NCI-H82 treated with DMSO at 0.1 percent for 48 hours (cell line): ENCODE results near the gene MCCC1.
"Not testable (repeated sequence)": the region's sequence is repeated elsewhere in the genome, so short reads cannot be mapped to it uniquely, and the experiment has no call there.

Experiments
- DNase-seq: peaks from one replicate; lab custom pipeline; 2025; ENCODE audit not compliant: unreplicated experiment; lab: John Stamatoyannopoulos, UW

MCCC1 gene

DNA sequence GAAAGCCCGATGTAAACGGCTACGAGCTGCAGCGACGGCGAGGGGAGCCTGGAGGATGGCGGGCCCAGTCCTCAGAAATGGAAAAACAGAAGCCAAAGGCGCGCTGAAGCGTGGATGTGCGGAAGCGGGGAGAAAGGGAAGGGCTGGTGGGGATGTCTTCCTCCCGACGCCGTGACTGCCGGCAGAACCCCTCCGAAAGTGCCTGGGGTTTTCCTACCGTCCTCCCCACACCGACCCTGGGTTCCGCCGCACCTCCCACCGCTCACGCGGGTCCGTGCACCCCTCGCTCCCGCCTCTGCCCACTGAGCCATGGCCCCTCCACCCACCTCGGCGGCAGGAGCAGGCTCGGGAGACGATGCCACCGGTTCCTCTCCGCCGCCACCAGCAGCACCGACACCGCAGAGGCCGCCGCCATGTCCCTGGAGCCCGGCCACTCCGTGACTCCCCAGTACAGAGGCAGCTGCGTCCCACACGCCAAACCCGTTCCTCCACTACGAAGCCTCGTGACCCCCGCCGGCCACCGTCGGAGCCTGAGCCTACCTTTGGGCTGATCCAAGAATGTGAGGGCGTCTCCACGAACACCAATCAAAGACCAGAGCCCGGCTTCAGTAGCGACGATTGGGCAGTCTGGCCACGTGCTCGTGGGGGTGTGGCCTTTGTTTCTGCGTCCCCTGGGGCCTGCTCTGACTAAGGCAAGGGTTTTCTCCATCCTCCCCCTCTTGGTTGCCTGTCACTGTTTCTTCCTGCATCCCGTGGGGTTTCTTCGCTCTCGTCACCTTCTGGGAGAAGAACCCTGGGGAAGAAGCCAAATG lies at the start of gene MCCC1:
Gene MCCC1, minus strand, starts transcription at position 471 of the 812 bp plus-strand sequence. Its CDS starts 56 bp downstream, at position 415.
- peak; percentile 95 for DNase-seq

DNA sequence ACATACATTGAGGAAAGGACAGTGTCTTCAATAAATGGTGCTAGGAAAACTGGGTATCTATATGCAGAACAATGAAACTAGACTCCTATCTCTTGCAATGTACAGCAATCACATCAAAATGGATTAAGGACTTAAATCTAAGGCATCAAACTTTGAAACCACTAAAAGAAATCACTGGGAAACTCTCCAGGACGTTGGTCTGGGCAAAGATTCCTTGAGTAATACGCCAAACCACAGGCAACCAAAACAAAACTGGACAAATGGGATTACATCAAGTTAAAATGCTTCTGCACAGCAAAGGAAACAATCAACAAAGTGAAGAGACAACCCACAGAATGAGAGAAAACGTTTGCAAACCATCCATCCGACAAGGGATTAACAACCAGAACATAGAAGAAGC lies 48.8 kb upstream of the MCCC1 start:
- no peak for DNase-seq

DNA sequence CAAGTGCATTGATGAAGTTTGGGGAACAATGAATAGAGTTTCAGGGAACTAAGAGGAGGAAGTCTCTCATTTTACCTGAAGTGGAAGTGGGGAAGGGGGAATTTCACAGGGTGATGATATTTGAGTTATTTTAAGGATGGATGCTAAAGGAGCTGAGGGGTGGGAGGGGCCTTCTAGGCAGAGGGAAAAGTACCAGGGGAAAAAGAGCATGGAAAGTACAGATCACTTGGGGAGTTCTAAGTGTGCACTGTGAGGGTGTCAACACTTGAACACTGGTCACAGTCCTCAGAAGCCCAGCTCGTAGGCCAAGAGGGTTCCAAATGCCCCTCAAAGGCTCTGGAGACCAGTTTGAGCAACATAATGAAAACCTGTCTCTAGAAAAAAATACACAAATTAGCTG lies 45.1 kb upstream of the MCCC1 start:
- no peak for DNase-seq

DNA sequence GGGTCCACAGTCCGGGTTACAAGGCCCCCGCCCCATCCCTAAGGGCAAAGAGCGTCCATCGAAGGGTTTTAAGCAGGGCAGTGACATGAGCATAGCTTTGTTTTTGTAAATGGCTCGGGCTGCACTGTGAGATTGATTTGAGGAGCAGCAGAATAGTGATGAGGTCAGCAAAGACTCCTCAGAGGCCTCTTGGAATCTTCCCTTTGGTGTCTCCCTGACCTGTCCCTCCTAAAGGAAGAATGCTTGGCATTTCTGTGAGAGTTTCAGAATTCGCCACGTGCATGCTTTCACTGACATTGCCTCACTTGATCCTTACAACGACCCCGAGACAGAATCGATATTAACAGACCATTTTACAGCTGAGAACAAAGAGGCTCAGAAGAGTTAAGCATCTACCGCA lies 42.9 kb upstream of the MCCC1 start:
- DNase-seq: no peak

DNA sequence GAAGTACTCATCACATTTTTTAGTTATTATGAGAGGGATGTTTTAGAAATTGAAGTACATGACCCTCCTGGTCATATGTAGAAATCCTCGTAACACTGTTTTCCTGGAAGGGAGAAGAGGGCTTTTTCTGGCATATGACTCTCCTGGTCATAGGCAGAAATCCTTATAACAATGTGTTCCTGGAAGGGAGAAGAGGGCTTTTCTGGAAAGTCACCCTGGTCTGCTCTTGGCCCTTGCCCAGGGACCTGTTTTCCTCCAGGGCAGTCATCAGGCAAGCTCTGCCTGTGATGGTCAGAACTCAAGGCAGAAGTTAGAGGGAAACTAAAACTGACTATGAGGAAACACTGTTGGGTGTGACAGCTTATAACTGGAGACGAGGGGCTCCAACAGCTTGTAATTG lies 35.5 kb upstream of the MCCC1 start:
- no peak for DNase-seq

DNA sequence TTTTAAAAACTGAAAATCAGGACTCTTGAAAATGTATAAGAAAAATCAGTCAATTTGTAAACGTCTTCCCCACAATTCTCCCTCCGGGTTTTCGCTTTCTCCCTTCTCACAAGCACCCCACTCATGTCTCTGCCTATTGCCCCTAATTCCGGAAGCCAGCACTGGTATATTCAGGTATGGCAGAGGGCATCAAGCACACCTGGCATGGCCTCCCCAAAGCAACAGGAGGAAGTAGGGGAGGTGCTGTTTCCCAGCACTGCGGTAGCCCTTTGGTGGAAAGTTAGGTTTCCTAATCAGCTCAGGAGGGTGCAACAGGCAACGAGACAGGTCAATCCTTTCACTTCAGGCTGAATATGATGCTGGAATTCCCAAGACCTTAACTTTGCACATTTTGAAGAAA lies 33.1 kb upstream of the MCCC1 start:
- no peak for DNase-seq

DNA sequence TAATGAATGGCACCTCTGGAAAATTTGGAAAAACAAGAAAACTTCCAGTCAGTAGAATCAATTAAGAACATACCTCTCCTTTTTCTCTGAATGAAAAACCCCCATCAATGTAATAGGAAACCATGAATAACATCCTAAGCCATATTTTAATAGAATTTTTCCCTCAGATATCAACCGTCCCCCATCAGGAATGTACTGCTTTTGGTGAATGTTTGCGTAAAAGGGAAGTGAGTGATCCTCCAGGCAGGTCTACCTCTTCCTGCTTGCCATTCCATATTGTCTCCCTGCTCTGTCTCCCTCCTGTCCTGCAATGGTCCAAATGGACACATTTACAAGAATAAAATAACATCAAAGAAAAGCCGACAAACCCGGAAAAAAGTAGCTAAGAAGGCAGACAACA lies 32.4 kb upstream of the MCCC1 start:
- DNase-seq: no peak

DNA sequence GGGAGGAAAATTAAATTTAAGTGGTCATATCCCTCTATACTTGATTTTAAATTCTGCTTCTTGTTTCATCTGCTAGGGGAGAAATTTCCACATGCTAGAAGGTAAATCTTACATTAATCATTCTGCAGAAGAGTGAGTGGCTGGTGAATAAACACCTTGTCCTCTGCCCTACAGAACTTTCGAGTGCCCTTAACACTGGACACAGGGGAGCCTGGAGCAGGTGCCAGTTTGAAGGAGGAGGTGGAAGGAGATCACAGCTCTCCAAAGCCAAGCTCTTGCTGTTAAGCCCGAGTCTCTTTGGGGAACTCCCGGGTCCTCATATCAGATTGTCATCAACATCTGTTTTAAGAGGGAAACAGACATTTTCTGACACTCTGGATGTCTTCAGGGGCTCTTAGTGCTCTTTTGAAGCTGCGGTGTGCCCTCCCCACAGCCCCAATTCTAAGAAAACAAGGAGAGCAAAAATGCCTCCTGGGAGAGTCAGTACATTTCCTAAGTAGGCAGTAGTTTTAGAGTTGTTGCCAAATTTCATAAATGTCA lies 32.0 kb upstream of the MCCC1 start:
- DNase-seq: no peak

DNA sequence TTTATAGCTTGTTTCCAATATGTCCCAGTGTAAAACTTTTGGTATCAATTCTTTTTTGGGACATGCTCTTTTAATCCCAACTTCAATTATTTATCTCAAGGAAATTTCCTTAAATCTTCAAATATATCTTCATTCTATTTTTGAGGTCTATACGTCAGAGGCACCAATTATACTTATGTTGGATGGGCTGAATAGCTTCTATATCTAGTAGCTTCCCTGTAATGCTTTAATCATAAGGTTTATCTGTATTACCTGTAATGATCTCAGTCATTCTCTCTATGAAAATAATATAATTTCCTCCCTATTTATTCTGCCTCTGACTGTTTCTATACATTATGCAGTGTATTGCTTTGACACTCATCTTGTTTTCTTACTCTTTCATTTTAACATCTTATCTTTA lies 29.9 kb upstream of the MCCC1 start:
- no peak for DNase-seq

DNA sequence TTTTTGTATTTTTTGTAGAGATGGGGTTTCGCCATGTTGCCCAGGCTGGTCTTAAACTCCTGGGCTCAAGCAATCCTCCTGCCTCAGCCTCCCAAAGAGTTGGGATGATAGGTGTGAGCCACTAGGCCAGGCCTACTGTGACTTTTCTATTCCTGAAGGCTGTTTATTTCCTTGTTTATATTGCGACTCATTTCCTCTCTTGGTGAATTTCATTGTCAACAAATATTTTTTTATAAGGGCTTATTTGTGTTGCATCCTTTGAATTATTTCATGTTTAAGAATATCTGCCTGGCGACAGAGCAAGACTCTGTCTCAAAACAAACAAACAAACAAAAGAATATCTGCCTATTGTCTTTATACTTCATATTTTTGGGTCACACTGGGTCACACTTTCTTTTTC lies 29.4 kb upstream of the MCCC1 start:
- DNase-seq: no peak

DNA sequence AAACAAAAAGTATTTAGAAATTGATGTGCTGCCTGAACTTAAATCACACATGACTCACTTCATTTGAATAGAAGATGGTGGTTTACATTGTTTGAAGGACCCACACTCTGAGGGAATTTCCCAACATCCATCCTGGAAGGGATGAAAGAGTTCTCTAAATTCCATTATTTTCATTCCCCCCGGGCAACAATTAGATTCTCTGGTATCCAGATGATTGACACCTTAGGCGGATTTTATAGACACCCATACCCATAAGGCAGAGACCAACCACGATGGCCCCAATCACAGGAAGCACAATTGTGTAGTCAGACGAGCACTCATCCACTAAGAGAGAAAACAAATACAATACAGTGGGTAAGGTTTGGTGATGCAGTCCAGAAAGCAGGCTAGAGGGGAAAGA lies 24.6 kb upstream of the MCCC1 start:
- no peak for DNase-seq

DNA sequence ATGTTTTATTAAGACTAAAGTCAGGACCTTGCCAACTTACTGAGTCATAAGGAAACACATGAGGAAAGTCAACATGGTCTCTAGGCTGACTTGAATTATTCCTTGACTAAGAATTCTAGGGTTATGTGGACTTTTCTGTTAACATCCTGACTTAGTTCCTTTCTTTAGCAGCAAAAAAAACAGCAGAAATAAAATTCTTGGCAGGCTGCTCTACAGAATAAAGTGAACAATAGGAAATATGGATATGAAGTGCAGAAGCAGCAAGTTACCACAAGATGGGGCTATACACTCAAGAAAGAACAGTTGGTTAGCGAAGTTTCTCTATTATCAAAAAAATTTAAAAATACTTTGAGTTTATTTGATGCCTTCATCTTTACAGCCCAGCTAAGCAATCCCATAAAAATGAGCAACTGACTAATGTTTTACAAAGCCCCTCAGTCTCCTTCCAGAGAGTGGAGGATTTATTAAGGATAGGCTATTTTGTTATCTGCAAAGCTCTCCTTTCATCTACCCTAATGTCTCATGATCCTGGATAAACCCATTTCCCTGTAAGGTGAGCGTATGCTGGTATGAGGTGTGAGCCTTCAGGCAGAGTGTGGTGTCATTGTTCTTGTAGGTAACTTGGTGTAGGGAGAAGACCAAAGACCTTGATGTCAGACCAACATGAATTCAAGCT lies 23.1 kb upstream of the MCCC1 start:
- DNase-seq: peak; percentile 56

DNA sequence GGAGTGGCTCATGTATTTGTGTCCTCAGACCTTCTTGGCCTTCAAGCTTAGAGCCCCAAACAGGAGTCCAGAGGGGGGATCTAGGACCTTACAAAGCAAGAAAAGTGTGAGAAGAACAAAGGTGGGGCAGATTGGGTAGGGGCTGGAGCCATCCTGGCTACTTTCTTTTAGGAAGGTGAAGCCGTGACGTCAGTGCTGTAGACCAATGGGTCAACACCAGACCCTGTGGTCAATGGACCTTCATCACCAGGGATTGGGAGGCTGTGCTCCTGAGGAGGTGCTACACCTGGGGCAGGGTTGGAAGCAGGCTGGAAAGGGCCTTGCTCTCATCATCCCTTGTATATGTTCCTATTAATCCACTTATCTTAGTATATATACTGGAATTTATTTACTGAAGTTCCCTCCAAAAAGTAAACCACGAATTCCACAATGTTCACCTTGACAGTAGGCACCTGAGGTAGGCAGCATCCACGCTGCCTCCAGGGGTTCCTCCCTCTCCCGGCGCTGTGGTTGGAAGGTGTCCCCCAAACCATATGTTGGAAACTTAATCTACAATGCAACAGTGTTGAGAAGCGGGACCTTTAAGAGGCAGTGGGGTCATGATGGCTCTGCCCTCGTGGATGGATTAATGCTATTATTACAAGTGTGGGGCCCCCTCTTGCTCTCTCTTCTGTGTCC lies 21.4 kb upstream of the MCCC1 start:
- no peak for DNase-seq

DNA sequence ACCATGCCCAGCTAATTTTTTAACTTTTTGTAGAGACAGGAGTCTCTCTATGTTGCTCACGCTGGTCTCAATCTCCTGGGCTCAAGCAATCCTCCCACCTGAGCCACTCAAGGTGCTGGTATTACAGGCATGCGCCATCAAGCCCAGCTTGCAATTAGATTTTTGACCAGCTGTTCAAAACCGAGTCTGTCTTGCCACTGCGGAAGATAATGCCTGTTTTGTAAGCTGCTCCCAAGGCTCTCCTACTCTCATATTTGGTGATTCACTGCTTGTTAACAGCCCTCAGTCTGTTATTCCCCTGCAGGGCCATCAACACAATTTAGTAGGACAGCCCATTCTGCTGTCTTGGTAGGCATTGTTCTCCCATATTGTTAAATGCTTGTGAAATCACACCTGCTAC lies 17.8 kb upstream of the MCCC1 start:
- no peak for DNase-seq

DNA sequence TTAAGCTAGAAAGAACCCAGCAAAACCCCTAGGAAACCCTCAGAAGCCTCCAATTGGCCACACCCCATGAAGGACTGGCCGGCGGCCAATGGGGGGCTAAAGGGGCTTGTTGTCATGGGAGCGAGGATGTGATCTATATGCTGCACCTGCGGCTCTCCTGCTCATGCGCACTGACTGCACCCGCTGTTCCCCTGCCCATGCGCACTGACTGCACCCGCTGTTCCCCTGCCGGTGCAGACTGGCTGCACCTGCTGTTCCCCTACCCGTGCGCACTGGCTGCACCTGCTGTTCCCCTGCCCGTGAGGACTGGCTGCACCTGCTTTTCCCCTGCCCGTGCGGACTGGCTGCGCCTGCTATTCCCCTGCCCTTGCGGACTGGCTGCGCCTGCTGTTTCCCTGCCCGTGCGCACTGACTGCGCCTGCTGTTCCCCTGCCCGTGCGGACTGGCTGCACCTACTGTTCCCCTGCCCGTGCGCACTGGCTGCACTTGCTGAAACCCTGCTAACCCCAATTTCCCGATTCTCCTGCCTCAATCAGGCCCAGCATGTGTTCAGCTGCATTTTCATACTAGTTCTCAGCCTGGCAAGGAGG lies 16.8 kb upstream of the MCCC1 start:
- DNase-seq: peak; percentile 67

DNA sequence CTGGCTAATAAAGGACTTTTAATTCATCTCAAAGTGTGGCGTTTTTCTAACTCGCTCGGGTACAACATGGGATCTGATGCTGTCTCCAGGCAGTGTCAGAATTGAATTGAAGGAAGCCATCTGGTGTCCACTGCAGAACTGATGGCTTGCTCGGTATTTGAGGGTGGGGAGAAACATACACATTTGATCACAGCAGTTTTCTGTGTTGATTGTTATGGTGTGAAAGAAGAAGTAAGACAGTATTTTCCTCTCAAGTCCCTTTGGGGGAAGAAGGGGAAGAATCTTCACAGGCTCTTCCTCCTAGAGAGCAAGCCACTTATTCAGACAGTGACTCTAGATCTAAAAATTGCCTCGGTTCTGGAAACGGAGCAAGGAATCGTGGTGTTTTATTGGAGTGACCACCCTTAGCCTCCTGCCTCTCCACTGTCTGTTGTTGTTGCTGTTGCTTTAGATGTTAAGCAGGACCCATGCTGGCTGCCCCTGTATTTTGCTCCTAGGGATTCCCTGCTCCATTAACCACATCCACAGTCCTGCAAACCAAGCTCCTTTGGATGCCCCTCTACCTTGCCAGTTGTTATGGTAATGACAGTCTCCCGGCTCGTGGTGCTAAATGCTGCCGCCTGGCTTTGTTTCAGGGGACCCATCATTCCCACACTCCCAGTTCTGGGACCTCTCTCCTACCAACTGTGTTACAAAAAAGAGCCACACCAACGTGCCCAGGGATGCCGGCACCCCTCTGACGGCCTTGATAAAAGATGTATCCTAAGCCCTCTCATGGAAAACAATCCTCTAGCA lies 15.3 kb upstream of the MCCC1 start:
- no peak for DNase-seq

DNA sequence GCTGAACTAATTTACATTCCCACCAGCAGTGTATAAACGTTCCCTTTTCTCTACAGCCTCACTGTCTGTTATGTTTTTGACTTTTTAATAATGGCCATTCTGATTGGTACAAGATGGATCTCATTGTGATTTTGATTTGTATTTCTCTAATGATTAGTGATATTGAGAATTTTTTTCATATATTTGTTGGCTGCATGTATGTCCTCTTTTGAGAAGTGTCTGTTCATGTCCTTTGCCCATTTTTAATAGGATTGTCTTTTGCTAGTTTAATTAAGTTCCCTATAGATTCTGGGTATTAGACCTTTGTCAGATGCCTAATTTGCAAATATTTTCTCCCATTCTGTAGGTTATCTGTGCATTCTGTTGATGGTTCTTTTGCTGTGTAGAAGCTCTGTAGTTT lies 10.6 kb upstream of the MCCC1 start:
- DNase-seq: not testable (repeated sequence)

DNA sequence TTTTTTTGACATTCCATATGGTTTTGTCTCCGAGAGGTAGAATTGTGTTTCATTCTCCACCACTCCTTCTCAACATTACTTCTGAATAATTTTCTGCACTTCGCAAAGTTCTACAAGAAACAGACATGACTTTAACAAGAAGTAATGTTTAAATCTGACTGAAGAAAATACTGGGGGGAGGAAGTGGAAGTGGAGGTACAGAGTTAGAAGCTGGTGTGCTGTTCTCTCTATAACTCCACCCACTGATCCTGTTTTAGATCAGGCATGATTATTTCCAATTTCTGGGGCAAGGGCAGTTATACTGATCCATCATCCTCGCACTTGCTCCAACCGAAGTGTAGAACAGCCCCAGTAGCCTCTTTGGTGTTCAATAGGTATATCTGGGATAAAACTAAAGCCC lies 9.2 kb upstream of the MCCC1 start:
- no peak for DNase-seq

DNA sequence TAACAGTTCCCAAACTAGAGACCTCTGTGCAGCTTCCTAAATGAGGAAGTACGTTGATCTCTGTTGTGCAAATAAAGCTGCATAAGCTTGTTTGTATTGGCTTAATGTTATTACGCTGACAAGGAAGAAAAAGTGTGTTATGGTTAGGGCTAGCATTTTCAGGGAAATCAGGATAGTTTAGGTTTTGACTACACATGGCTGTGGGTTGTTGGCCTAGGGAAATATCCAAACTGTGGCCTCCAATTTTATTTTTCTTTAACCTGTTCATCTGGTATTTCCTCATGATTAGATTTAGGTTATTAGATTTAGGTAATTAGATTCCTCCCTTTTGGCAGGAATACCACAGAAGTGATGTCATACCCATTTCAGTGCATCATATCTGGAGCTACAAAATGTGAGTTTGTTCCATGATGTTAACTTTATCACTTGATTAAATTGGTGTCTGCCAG lies 8.7 kb upstream of the MCCC1 start:
- DNase-seq: no peak

DNA sequence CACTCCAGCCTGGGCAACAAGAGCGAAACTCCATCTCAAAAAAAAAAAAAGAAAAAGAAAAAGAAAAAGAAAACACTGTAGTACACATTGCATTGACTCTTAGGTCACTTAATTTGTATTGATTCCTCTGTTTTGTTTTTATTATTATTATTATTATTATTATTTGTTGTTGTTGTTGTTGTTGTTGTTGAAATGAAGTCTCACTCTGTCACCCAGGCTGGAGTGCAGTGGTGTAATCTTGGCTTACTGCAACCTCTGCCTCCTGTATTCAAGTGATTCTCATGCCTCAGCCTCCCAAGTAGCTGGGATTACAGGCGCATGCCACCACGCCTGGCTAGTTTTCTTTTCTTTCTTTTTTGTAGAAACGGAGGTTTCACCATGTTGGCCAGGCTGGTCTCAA lies 8.1 kb upstream of the MCCC1 start:
- not testable (repeated sequence) for DNase-seq

DNA sequence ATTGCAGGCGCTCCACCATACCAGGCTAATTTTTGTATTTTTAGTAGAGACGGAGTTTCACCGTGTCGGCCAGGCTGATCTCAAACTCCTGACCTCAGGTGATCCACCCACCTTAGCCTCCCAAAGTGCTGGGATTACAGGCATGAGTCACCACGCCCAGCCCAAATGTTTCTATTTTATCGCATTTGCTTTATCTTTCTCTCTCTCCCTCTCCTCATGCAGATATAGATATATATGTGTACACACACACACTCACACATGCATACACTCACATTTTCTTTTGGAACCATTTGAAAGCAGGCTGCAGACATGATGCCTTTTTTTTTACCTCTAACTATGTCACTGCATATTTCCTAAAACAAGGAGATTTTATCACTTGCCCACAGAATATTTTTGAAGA lies 7.3 kb upstream of the MCCC1 start:
- no peak for DNase-seq
